HG03025 (cell line): Measurements from ENCODE around the gene ASAH2.

ENCODE experiments used
- ATAC-seq: cut with Tn5 transposase; IDR thresholded peaks from one replicate; pipeline ENCODE4 v1.9.1; 2021; ENCODE audit warnings: mild to moderate bottlenecking, moderate library complexity; ENCODE audit not compliant: unreplicated experiment, low FRiP score

The ASAH2 gene

GRCh38 chr10:50211670-50212069 is 39.6 kb downstream of the ASAH2 start:
- no peak for ATAC-seq

DNA sequence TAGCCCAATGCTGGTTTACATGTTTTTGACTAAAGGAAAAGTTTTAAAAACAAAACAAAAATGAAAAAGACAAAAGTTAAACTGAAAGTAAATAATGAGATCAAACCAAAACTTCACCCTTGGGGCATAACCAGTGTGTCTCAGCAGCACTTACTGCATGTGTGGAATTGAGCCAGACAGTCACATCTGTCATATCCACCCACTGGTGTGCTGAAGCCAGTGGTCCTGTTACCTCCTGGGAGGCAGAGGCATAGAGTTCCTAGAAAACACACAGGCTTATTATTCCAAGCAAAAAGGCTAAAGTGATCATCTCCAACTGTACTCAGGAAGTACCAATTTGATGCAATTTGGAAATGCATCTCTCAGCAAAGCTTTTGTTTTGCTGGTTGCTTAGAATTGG is 40.4 kb downstream of the ASAH2 start:
- ATAC-seq: no peak
